Hepatocyte (in vitro differentiated cells): Measurements from ENCODE around the gene ZDHHC9. TPM values are rescaled to one million over a fixed set of nuclear protein-coding genes. Genes with fewer than 3 reads are reported as not detected.

Experiments
- DNase-seq: peaks from one replicate; pipeline ENCODE4 v3.0.0-alpha.2; 2016; ENCODE audit warnings: low spot score
- H2AFZ ChIP-seq: fragments of 200-600 bp; sonication (generic); 2 replicates; pipeline ENCODE4 v1.6.0; 2016; ENCODE audit warnings: antibody characterized with exemption, mild to moderate bottlenecking
- H3K27ac ChIP-seq: fragments of 200-600 bp; sonication (generic); 2 replicates; pipeline ENCODE4 v1.5.1; 2016; ENCODE audit warnings: mild to moderate bottlenecking
- H3K27me3 ChIP-seq: fragments of 200-600 bp; sonication (generic); 2 replicates; pipeline ENCODE4 v1.6.1; 2016
- H3K36me3 ChIP-seq: fragments of 200-600 bp; sonication (generic); replicated peaks from 2 replicates; pipeline ENCODE4 v1.5.1; 2016; ENCODE audit warnings: low read depth; ENCODE audit not compliant: insufficient read depth
- H3K4me1 ChIP-seq: fragments of 200-600 bp; sonication (generic); 2 replicates; pipeline ENCODE4 v1.5.1; 2016; ENCODE audit warnings: mild to moderate bottlenecking, moderate library complexity; ENCODE audit not compliant: insufficient read depth
- H3K4me2 ChIP-seq: fragments of 200-600 bp; sonication (generic); 2 replicates; pipeline ENCODE4 v1.6.0; 2016
- H3K4me3 ChIP-seq: fragments of 200-600 bp; sonication (generic); 2 replicates; pipeline ENCODE4 v1.5.1; 2016; ENCODE audit warnings: mild to moderate bottlenecking
- H3K79me2 ChIP-seq: fragments of 200-600 bp; sonication (generic); 2 replicates; pipeline ENCODE4 v1.6.0; 2017; ENCODE audit warnings: mild to moderate bottlenecking
- H3K9me2 ChIP-seq: fragments of 200-600 bp; sonication (generic); replicated peaks from 2 replicates; pipeline ENCODE4 v1.6.0; 2017; ENCODE audit warnings: mild to moderate bottlenecking; ENCODE audit not compliant: insufficient read depth
- H3K9me3 ChIP-seq: fragments of 200-600 bp; sonication (generic); 2 replicates; pipeline ENCODE4 v1.5.1; 2016; ENCODE audit warnings: low read depth, mild to moderate bottlenecking
- H4K20me1 ChIP-seq: fragments of 200-600 bp; sonication (generic); 2 replicates; pipeline ENCODE4 v1.6.0; 2016; ENCODE audit warnings: mild to moderate bottlenecking; ENCODE audit not compliant: insufficient read depth, poor library complexity, severe bottlenecking
- EZH2 ChIP-seq: fragments of 200-600 bp; sonication (generic); IDR thresholded peaks from 2 replicates; pipeline ENCODE4 v1.6.1; 2016; ENCODE audit warnings: antibody characterized with exemption, mild to moderate bottlenecking, borderline replicate concordance
- EZH2phosphoT487 ChIP-seq: fragments of 200-600 bp; sonication (generic); IDR thresholded peaks from one replicate; pipeline ENCODE4 v1.6.1; 2018; ENCODE audit warnings: antibody characterized with exemption, mild to moderate bottlenecking, low read depth, moderate library complexity; ENCODE audit not compliant: unreplicated experiment, severe bottlenecking
- WGBS: methylation state at CpG from one replicate; pipeline ENCODE4 v1.1.6; 2016; ENCODE audit warnings: low lambda C conversion rate; ENCODE audit errors: missing lambda C conversion rate; 5-methylcytosine and 5-hydroxymethylcytosine counted together
- polyA plus RNA-seq: library from polyadenylated mRNA; unstranded; fragments of >200 nt; fragmentation: Nextera tagmentation; extraction: Ambion mirVana; gene quantifications from 2 replicates; pipeline ENCODE4 v1.2.1, GENCODE V29; 2016
- total RNA-seq: library from RNA; depleted of rRNA; stranded (reverse); fragments of >200 nt; gene quantifications from 2 replicates; pipeline ENCODE4 v1.2.3, GENCODE V29; 2014
- TF ChIP-seq, protein P1 (sequence below): fragments of 200-600 bp; sonication (generic); IDR thresholded peaks from 2 replicates; pipeline ENCODE4 v1.5.1; 2016; ENCODE audit warnings: antibody characterized with exemption, mild to moderate bottlenecking; ENCODE audit not compliant: poor library complexity

ZDHHC9 gene
- total and polyA plus RNA-seq, 2 experiments from 2014 or later, result 48.6 TPM

GRCh38 chrX:129846716-129847115 is 3.0 kb upstream of the ZDHHC9 start:
- Histone ChIP-seq H3K36me3 (no peaks in the 10 kb centered on the region), H4K20me1 (peaks cover 2% of the 10 kb centered on the region), H3K9me3 (no peaks in the 10 kb centered on the region), H3K79me2 (peaks cover 10% of the 10 kb centered on the region), H3K4me3 (no peak overlapping the region), H3K27me3 (no peaks in the 10 kb centered on the region), H2AFZ (no peak overlapping the region), H3K9me2 (no peaks in the 10 kb centered on the region), H3K4me1 (no peaks in the 10 kb centered on the region), H3K27ac (no peak overlapping the region), H3K4me2 (no peak overlapping the region)
- 76% methylated on average over 2 of the region's 2 CpGs for WGBS
- TF ChIP-seq, protein P1, sequence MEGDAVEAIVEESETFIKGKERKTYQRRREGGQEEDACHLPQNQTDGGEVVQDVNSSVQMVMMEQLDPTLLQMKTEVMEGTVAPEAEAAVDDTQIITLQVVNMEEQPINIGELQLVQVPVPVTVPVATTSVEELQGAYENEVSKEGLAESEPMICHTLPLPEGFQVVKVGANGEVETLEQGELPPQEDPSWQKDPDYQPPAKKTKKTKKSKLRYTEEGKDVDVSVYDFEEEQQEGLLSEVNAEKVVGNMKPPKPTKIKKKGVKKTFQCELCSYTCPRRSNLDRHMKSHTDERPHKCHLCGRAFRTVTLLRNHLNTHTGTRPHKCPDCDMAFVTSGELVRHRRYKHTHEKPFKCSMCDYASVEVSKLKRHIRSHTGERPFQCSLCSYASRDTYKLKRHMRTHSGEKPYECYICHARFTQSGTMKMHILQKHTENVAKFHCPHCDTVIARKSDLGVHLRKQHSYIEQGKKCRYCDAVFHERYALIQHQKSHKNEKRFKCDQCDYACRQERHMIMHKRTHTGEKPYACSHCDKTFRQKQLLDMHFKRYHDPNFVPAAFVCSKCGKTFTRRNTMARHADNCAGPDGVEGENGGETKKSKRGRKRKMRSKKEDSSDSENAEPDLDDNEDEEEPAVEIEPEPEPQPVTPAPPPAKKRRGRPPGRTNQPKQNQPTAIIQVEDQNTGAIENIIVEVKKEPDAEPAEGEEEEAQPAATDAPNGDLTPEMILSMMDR, result no peak
- TF ChIP-seq EZH2 (no peak), EZH2phosphoT487 (no peak)
- DNase-seq, result no peak

GRCh38 chrX:129845616-129846190 is 2.0 kb upstream of the ZDHHC9 start:
- H3K9me3 ChIP-seq, result no peaks in the 10 kb centered on the region
- peaks cover 20% of the 10 kb centered on the region for H3K79me2 ChIP-seq
- peaks cover 3% of the 10 kb centered on the region for H3K4me1 ChIP-seq
- no peak for DNase-seq
- H3K36me3 ChIP-seq, result no peaks in the 10 kb centered on the region
- no peaks in the 10 kb centered on the region for H3K27me3 ChIP-seq
- no peak overlapping the region for H3K4me3 ChIP-seq
- H2AFZ ChIP-seq, result no peak overlapping the region
- no peaks in the 10 kb centered on the region for H3K9me2 ChIP-seq
- 64% methylated on average over 4 of the region's 4 CpGs for WGBS
- peaks cover 6% of the 10 kb centered on the region for H4K20me1 ChIP-seq
- H3K4me2 ChIP-seq, result no peak overlapping the region
- no peak overlapping the region for H3K27ac ChIP-seq
- TF ChIP-seq EZH2, result no peak

GRCh38 chrX:129843209-129843458 is 552 bp downstream of the ZDHHC9 start:
- no peaks in the 10 kb centered on the region for H3K36me3 ChIP-seq
- no peaks in the 10 kb centered on the region for H3K9me3 ChIP-seq
- H3K27ac ChIP-seq, result peak overlapping the region; percentile 92
- peaks cover 9% of the 10 kb centered on the region for H3K4me1 ChIP-seq
- peak; percentile 41 for DNase-seq
- H2AFZ ChIP-seq, result peak overlapping the region; percentile 53
- no peaks in the 10 kb centered on the region for H3K27me3 ChIP-seq
- H3K4me3 ChIP-seq, result peak overlapping the region; percentile 48
- TF ChIP-seq, protein P1, result no peak
- TF ChIP-seq EZH2phosphoT487 (no peak), EZH2 (no peak)
- no peaks in the 10 kb centered on the region for H3K9me2 ChIP-seq
- H3K4me2 ChIP-seq, result peak overlapping the region; percentile 82
- H4K20me1 ChIP-seq, result peaks cover 18% of the 10 kb centered on the region
- peaks cover 41% of the 10 kb centered on the region for H3K79me2 ChIP-seq
- 33% methylated on average over 21 of the region's 23 CpGs for WGBS

DNA sequence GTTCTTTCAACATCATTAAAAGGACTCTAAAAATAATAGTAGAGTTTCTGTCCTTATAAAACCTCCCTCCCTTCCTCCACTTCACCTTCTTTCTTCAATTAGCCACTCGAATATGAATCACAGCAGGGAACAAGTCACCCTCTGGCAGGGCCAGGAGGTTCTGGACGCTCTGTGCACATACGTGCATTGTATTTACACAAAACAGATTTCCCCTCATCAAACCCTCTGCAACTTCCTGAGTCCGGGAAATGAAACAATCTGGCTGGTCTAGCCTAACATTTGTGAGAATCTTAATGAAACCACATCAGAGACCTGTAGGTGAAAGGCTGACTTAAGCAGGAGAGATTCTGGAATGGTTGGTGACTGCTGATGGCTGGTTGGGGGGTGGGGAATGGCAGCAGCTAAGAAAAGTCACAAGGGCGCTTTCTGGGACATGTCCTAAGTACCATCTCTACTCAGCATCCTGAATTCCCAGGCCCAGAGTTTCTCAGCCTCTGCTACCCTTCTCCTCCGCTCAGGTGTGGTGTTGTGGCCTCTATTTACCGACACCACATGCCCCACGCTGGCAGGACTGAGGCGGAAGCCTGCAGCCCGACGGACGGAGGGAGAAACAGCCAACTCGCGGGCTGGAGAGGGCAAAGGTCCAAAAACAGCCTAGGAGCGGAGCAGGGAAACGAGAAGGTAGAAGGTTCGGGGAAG is 1.0 kb downstream of the ZDHHC9 start:
- Histone ChIP-seq H3K9me2 (no peaks in the 10 kb centered on the region), H3K4me2 (peak overlapping the region; percentile 82), H3K27me3 (no peaks in the 10 kb centered on the region), H3K27ac (peak overlapping the region; percentile 92), H3K4me1 (peaks cover 9% of the 10 kb centered on the region), H4K20me1 (peaks cover 18% of the 10 kb centered on the region), H2AFZ (peak overlapping the region; percentile 53), H3K79me2 (peaks cover 43% of the 10 kb centered on the region), H3K9me3 (no peaks in the 10 kb centered on the region), H3K36me3 (no peaks in the 10 kb centered on the region), H3K4me3 (peak overlapping the region; percentile 48)
- TF ChIP-seq, protein P1, result no peak
- TF ChIP-seq EZH2 (no peak), EZH2phosphoT487 (no peak)
- 39% methylated on average over 17 of the region's 17 CpGs for WGBS
- DNase-seq, result peak; percentile 58
